HG02759 (cell line): ENCODE data around the gene TPCN2.
"Not testable (repeated sequence)": the region's sequence is repeated elsewhere in the genome, so short reads cannot be mapped to it uniquely, and the experiment has no call there.

Experiments used
- ATAC-seq: cut with Tn5 transposase; IDR thresholded peaks from one replicate; pipeline ENCODE4 v1.9.1; 2021; ENCODE audit warnings: mild to moderate bottlenecking, moderate library complexity; ENCODE audit not compliant: unreplicated experiment

The TPCN2 gene

DNA sequence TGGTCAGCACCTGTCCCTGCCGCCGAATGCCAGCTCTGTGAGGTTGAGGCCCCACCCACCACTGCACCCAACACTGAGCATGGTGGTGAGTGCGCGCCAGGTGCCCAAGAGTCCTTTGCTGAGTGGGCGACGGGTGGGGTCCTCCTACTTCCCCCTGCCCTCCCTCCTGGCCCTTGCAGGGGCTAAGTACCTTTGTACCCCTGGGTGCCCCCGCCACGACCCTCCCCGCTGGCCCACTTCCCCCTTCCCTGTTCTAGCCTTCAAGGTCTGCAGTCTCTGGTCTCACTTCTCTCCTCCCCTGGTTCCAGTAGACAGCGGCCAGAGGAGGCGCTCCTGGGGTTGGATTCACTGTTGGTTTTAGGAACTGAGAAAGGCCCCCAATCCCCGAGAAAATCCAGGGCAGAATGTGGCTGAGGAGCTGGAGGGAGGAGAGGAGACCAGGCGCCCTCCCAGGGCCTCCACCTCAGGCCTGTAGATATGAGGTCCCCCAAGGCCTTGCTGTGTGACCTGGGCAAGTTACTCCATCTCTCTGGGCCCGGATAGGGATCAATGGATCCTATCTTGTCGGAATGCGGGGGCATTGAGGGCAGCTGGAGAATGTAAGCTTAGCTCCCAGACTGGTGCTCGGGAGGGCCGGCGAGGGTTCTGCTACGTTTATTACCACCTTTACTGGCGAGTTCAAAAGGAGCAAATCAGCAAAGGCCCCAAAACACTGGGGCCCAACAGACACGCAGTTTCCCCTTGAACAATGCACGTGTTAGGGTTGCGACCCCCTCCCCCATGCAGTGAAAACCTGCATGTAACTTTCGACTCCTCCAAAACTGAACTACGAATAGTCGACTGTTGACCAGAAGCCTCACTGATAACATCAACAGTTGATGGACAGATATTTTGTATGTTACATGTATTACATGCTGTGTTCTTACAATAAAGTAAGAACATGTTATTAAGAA lies 75.1 kb downstream of the TPCN2 start:
- no peak for ATAC-seq

DNA sequence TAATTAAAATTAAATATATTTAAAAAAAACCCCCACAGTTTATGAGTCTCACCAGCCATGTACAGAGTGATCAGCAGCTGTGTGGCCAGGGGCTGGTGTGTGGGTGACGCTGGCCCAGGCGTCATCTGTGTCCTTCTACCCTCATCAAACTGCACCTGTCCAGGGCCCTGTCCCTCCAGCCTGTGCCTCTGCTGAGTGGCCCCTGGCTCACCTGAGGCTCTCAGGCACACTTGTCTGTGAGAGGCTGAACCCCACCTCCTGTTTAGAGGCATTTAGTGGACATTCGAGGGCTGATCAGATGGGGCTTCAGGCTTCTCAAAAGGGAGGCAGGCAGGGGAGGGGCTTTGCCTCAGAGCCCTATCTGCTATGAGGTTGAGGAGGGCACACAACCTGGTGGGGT lies 77.1 kb downstream of the TPCN2 start:
- no peak for ATAC-seq

DNA sequence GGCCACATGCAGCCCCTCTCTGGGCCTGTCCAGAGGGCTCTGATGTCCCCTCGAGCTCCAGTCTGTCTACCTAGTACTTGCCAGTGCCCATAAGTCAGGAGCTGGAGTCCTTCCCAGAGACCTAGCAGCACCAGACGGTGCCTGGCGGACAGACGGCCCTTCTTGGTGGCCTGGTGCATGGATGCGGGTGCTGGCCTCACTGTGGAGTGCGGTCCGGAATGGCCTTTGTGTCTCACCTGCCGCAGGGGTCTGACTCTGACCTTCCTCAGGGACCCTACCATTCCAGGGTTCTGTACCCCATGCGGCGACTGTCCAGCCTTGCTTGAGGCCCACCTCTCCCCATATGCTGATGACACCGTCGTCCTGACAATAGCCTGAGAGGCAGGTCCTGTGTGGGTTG lies 77.6 kb downstream of the TPCN2 start:
- ATAC-seq = no peak

DNA sequence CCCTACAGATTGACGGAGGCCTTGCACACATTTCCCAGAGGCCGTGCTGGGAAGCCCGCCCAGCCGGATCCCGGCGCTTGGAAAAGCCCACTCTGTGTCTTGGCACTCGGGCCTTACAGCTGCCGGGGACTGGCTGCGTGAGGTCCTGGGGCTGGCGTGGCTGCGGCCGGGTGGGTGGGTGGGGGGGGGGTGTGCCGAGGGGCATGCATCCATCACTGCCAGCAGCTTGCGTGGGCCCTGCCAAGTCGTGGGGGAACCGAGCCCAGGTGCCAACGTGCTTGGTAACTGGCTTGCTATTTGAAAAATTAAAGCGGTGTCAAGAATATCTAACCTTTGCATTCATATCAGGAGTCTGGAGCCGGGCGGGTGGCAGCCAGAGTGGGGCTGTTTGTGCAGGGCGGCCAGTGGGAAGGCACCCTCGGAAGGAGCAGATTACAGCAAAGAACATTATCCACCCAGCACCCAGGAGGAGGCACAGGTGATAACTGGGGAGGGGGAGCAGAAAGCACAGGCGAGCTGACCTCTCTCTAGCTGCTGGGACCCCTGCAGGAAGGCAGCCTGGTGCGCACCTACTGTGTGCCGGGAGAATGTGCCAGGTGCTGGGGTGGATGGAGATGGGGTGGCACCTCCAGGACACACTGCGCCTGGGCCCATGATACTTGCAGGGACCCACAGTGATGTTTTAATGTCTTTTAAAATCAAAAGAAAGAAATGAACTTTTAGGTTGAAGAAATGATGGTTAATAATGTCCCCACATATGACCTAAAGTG lies 78.5 kb downstream of the TPCN2 start:
- no peak for ATAC-seq

DNA sequence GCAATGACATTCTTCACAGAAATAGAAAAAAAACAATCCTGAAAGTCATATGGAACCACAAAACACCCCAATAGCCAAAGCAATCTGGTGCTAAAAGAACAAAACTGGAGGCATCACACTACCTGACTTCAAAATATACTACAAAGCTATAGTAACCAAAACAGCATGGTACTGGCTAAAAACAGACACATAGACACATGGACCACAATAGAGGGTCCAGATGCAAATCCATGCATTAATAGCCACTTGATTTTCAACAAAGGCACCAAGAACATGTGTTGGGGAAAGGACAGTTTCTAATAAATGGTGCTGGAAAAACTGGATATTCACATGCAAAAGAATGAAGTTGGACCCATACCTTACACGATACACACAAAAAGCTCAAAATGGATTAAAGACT lies 79.2 kb downstream of the TPCN2 start:
- ATAC-seq = no peak

DNA sequence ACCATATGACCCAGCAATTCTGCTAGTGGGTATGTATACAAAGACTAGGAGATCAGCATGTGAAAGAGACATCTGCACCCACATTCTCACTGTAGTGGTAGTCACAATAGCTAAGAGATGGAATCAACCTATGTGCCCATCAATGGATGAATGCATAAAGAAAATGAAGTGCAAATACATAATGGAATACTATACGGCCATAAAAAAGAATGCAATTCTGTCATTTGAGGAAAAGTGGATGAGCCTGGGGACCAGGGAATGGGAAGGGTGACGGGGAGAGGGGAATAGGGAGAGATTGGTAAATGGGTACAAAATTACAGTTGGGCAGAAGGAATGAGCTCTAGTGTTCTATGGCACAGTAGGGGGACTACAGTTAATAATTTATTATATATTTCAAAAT lies 80.3 kb downstream of the TPCN2 start:
- ATAC-seq = no peak

DNA sequence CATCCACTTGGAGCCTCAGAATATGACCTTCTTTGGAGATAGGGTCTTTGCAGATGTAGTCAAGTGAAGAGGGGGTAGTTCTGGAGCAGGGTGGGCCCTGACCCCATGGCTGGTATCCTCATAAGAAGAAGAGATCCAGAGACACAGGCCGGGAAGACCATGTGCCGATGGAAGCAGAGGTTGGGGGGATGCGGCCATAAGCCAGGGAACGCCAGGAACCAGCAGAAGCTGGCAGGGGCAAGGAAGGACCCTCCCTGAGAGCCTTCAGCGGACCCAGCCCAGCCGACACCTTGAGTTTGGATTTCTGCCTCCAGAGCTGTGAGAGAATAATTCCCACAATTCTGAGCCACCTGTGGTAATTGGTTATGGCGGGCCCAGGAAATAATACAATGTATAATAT lies 80.9 kb downstream of the TPCN2 start:
- no peak for ATAC-seq

DNA sequence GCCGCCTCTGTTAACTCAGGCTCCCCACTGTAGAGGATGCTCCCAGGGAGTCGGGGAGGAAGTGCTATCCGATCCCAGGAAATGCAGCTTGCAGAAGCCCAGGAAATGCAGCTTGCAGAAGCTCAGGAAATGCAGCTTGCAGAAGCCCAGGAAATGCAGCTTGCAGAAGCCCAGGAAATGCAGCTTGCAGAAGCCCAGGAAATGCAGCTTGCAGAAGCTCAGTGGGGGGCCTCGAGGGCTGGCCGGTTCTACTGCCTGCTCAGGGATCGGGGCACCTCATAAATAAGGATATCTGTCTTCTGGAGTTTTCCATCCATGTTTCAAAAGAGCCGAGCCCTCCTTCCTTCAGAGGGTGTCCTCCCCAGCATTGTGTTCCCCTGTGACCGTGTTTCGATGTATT lies 81.9 kb downstream of the TPCN2 start:
- no peak for ATAC-seq

DNA sequence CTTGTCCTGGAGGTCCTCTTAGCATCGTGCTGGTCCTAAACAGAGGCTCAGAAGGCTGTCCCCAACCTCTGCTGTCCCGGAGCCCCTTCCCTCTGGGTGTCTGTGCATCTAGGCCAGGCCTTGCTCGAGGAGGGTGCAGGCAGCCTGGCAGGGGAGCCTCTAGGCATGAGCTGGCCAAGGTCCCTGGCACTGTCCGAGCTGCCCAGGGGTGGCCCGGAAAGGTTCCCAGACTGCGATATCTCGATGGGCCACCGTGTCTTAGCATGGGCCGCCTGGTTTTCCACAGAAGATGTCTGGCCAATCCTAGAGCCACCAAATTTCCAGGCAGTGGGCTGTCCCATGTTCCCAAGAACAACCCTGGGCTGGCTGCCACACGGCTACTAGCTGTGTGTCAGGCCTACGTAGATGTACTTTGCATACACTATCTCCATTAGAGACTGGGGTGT lies 82.4 kb downstream of the TPCN2 start:
- no peak for ATAC-seq

DNA sequence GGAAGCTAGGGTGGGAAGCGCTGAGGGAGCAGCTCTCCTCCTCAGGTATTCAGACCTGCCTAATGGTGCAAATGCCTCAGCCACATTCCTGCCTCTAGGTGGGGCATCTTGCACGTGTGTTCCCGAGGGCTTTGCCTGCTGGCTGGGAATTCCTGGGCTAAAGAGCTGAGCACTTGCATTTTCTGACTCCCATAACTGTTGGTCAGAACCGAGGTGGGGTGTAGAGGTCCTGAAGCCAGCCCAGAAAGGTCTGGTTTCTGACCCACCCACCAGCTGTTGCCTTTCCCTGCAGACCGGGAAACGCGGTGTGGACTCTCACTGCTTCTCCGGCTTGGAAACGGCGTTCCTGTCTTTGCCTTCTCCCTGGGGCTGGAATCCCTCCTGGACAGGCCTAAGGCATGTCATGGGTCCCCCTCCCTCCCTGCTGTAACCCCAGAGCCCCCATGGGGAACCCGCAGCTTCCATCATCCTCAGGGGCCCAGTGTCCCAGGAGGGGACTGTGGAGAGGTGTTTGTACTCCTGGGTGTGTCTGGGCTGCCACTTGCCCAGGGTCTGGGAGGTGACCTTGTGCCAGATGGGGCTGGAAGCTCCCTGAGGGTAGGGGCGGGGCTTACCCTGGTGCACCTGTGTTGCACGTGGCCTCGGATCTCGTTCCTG lies 83.0 kb downstream of the TPCN2 start:
- no peak for ATAC-seq

DNA sequence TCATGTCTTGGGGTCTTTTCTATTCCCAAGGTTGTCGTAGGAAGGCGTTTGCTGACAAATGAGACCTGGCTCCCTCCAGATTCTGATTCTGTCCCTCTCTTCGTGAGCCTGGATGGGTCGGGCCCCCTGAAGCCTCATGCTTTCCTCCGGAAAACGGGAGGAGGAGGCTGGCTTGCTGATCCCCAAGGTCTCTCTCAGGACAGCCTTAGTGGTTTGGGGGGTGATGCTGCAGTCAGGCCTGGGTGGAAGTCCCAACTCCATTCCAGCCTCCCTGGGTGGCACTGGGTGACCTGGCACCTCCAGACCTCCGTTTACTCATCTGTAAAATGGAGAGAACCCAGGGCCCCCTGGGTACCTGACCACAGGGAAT lies 83.6 kb downstream of the TPCN2 start:
- ATAC-seq = no peak

DNA sequence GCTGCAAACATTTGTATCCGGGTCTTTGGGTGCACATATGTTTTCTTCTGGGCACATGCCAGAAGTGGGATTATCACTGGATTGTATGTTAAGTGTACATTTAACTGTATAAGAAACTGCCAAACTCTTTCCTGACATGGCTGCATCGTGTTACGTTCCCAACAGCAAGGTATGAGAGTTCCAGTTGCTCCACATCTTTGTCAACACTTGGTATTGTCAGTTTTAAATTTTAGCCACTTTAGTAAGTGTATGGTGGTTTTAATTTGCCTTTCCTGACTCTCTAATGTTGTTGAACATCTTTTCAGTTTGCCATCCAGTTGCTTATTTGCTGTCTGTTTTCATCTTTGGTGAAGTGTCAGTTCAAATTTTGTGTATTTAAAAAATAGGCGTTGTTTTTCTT lies 84.5 kb downstream of the TPCN2 start:
- ATAC-seq = no peak

DNA sequence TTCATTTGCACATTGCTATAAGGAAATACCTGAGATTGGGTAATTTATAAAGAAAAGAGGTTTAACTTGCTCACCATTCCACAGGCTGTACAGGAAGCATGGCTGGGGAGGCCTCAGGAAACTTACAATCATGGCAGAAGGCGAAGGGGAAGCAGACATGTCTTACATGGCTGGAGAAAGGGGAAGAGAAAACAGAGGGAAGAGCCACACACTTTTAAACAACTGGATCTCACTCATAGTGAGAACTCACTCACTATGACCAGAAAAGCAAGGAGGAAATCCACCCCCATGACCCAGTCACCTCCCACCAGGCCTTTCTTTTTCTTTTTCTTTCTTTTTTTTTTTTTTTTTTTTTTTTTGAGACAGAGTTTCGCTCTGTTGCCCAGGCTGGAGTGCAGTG lies 85.5 kb downstream of the TPCN2 start:
- ATAC-seq = not testable (repeated sequence)

DNA sequence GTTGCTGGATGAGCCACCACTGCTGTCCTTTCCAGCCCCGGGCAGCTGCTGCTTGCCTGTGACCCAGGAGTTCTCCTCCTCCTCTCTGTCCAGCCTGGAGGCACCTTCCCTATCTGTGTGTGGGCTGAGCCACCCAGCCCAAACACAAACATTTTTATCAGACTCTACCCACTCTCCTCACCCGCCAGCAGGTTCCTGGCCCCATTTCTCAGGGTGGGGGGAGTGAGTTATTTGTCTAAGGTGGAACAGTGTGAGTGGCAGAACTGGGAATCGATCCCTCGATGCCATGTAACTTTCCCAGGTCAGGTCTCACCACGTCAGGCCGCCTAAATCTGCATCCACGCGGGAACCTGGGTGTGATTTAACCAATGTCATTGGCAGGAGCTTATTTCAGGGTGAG lies 86.2 kb downstream of the TPCN2 start:
- no peak for ATAC-seq

DNA sequence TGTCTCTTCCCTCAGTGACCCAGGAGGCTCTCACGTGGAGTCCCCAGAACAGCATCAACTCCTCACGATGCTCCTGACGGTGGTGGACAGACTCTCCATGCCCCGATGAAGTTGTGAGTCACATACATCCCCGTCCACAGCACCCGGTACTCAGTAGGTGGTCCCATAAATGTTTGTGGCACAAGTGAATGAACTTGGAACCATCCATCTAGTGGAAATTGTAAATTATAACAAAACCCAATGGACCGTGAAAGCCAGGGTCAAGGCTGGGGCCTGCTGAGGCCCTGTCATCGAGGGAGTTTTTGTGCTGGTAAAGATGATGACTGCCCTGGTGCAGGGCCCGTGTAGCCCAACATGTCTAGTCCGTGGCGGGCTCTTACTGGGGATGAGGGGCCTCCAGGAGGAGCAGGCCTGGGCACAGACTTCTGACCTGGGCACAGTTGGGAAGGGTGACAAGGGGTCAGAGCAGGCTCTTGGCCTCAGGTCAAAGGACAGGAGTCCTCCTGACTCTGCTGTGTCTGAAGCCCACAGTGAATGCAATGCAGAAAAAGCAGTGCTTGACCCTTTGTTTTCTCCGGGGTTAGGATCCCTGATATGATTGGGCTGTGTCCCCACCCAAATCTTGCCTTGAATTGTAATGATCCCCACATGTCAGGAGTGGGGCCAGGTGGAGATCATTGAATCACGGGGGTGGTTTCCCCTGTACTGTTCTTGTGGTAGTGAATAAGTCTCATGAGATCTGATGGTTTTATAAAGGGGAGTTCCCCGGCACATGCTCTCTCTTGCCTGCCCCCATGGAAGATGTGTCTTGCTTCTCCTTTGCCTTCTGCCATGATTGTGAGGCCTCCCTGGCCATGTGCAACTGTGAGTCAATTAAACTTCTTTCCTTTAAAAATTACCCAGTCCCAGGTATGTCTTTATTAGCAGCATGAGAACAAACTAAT lies 87.0 kb downstream of the TPCN2 start:
- no peak for ATAC-seq

DNA sequence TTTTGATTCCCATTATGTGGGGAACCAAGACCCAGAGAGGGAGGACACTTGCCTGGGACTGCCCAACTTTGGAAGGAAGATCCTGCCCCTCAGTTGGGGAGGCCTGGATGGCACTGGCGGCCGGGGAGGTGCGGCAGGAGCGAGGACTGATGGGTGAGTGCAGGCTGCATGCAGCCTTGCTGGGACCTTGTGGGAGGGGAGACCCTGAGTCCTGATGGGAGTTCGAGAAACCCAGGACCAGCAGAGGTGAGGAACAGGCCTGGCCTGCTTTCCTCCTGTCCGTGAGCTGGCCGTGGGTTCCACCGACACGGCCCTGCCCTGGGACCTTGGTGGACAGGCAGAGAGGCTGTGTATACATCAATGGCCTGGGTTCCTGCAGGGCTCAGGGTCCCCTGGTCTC lies 87.7 kb downstream of the TPCN2 start:
- no peak for ATAC-seq

DNA sequence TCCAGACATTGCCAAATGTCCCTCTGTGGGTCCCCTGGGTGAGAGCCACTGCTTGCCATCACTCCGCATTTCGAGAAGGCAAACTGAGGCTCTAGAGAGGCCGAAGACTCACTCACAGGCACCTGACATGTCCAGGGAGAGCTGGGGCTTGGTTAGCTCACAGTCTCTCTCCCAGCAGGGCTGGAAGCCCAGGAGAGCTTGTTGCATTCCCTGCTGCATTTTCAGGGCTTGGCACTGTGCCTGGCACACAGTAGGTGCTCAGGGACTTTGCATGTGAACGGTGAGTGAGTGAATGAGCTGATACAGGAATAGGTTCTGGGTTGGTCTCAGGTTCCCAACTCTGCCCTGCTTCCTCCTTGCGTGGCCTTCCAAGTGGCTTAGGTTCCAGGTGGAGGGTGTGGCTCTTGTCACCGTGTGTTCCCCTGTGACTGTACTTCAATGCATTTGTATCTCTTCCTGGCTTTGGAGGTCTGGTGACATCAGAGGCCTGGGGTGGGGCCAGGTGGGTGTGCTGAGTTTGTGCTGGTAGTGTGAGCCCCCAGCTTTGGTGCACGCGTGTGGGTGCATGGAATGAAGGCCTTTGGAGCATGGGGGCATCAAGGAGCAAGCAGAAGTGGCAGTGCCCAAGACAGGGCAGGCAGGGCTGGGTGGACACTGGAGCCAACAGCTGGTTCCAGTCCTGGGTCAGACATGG lies 88.6 kb downstream of the TPCN2 start:
- no peak for ATAC-seq

DNA sequence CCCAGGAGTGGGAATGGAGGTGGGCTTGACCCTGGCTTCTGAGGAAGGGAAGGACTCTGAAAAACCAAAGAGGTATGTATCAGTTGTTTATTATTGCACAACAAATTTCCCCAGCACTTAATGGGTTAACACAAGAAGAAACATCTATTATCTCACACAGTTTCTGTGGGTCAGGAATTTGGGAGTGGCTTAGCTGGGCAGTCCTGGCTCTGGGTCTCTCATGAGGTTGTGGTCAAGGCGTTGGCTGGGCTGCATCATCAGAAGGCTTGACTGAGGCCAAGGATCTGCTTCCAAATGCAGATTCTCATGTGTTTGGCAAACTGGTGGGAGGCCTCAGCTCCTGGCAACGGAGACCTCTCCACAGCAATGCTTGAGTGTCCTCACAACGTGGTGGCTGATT lies 89.5 kb downstream of the TPCN2 start:
- no peak for ATAC-seq

DNA sequence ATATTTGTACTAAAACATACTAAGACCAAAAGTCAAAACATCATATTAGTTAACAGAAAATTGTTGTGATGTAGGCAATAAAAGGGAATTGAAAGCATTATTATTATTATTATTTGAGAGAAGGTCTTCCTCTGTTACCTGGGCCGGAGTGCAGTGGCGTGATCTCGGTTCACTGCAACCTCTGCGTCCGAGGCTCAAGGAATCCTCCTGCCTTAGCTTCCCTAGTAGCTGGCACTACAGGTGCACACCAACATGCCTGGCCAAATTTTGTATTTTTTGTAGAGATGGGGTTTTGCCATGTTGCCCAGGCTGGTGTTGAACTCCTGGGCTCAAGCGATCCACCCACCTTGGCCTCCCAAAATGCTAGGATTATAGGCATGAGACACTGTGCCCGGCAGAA lies 91.4 kb downstream of the TPCN2 start:
- ATAC-seq = not testable (repeated sequence)

DNA sequence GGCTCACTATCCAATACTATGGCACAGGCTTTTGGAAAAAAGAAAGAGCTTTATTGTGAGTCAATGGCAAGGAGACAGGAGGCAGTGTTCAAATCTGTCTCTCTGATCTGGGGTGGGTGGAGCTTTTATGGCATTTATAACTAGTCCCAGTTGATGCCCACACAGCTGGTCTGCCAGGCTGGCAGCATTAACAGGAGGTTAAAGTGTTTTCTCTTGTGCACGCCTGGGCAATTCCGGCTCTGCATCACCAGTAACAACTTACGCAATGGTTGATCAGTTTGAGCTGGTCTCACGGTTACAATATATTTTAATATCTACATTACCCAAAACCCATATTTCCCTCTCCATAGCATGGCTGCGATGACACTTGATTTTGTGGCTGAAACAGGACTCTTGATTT lies 91.9 kb downstream of the TPCN2 start:
- ATAC-seq = no peak
